Right lobe of liver (tissue), 6 donors: ENCODE data around the gene ASB4. TPM values are rescaled to one million over a fixed set of nuclear protein-coding genes. Genes with fewer than 3 reads are reported as not detected.
A peak's percentile ranks its signal among the peaks of the same experiment; 100 is the strongest.

Experiments
- ATAC-seq, 4 donors: fragments of 200-7000 bp; cut with Tn5 transposase; one replicate each; pipeline ENCODE4 v1.9.1; 2020; ENCODE audit warnings: mild to moderate bottlenecking in 4 of 4, moderate library complexity in 4 of 4
- DNase-seq, 3 donors: peaks; one replicate each; pipeline ENCODE4 v3.0.0-alpha.2; 2020
- H3K27ac ChIP-seq, 3 donors: fragments of 200-600 bp; one replicate each; pipeline ENCODE4 v1.8.0; 2022
- H3K27me3 ChIP-seq, 2 donors: fragments of 200-600 bp; one replicate each; pipeline ENCODE4 v1.8.0; 2022
- H3K36me3 ChIP-seq, 4 donors: fragments of 200-600 bp; sonication (generic) in 1 of 4; one replicate each; pipeline versions ENCODE4 v1.5.1 to v1.8.0; 2017 to 2022; ENCODE audit warnings: control low read depth in 1 of 4
- H3K4me1 ChIP-seq, 4 donors: fragments of 200-600 bp; sonication (generic) in 1 of 4; one replicate each; pipeline versions ENCODE4 v1.5.1 to v1.8.0; 2017 to 2022; ENCODE audit warnings: control low read depth in 1 of 4
- H3K4me3 ChIP-seq, 3 donors: fragments of 200-600 bp; one replicate each; pipeline ENCODE4 v1.8.0; 2022
- H3K9me3 ChIP-seq, 4 donors: fragments of 200-600 bp; sonication (generic) in 1 of 4; one replicate each; pipeline versions ENCODE4 v1.5.1 to v1.8.0; 2017 to 2022; ENCODE audit warnings: control low read depth in 1 of 4
- POLR2A ChIP-seq: fragments of 450-650 bp; IDR thresholded peaks from one replicate; pipeline ENCODE4 v1.6.1; 2017; ENCODE audit warnings: antibody characterized with exemption, mild to moderate bottlenecking
- WGBS: methylation state at CpG from one replicate; pipeline ENCODE4 v1.1.6; 2018; ENCODE audit warnings: low coverage, low lambda C conversion rate; ENCODE audit not compliant: insufficient coverage; ENCODE audit errors: missing lambda C conversion rate; 5-methylcytosine and 5-hydroxymethylcytosine counted together
- intact Hi-C, 2 donors: fragments of 100-400 bp; cut with DNase I; formaldehyde crosslinking; loops; one replicate each; pipeline versions ENCODE4 v1.11.2 to v1.14.1; 2022
- total RNA-seq, 6 experiments: library from RNA; depleted of rRNA in 2 of 6; stranded (reverse); fragments of >200 nt in 2 of 6; fragmentation: NEBNext Ultra II Directional in 3 of 6; extraction: Animal tissue kit (Norgen Biotek cat#: 25700) in 3 of 6; gene quantifications; one replicate each; pipeline versions ENCODE4 v1.1.0 to v1.2.4, GENCODE V29; 2016 to 2023
- TF ChIP-seq, protein P1 (sequence below), 4 donors: fragments of 200-600 bp in 3 of 4; fragments of 450-650 bp in 1 of 4; IDR thresholded peaks; one replicate each; pipeline versions ENCODE4 v1.5.1 to v1.8.0; 2016 to 2022; ENCODE audit warnings: antibody characterized with exemption in 4 of 4, mild to moderate bottlenecking in 2 of 4
- donor health status: DM: no; HTN: yes; CAD: no.
- donor health status: DM: no; HTN: no; CAD: no.
- donor health status: DM: no; HTN: no; CAD: no.
- donor health status: DM: no; HTN: yes; CAD: no.
- donor health status: DM: no; HTN: yes; CAD: no.

The ASB4 gene
- total RNA-seq, 6 experiments from 2014 or later: 0.29 to 3.4 (median 0.49) TPM; not detected in 1

DNA sequence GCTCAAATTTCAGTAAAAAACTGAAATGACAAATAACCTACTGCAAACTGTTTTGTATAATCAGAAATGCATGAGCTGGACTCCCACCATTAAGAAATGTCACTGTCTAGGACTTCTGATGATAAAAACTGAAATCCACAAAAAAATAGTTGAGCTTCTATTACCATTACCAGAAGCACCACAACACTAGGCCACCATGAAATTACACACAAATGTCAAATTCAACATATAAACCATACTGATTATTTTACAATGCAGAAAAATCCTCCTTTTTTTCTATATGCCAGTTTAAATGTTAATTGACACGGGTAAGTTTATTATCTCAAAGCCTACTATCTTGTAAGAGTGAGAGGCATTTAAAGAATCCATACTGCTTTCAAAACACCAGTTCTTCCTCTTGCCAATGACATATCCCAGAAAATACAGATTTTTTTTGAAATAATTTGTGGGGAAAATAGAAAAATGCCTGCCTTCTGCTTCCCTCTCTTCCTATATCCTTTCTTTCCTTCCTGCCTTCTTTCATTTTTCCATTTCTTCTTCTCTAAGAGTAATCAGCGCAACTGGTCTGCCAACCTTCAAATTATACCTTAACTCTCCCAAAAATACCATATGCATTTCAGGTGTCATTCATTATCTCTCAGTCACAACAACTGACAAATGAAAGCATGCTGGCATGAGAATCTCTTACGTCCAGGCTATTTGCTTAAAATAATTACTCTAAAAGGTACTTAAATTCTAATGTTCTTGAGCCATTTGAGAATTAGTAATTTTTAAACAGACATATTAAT lies 98.3 kb downstream of the ASB4 start:
- Histone ChIP-seq H3K36me3 (peaks cover 0 to 56% (median 42%) of the 10 kb centered on the region in 4 donors), H3K9me3 (no peaks in the 10 kb centered on the region), H3K27me3 (no peaks in the 10 kb centered on the region), H3K4me3 (no peak overlapping the region), H3K27ac (no peak overlapping the region), H3K4me1 (peaks cover 0 to 26% (median 2%) of the 10 kb centered on the region in 4 donors)
- WGBS: 83% methylated on average over 3 of the region's 3 CpGs
- TF ChIP-seq, protein P1, sequence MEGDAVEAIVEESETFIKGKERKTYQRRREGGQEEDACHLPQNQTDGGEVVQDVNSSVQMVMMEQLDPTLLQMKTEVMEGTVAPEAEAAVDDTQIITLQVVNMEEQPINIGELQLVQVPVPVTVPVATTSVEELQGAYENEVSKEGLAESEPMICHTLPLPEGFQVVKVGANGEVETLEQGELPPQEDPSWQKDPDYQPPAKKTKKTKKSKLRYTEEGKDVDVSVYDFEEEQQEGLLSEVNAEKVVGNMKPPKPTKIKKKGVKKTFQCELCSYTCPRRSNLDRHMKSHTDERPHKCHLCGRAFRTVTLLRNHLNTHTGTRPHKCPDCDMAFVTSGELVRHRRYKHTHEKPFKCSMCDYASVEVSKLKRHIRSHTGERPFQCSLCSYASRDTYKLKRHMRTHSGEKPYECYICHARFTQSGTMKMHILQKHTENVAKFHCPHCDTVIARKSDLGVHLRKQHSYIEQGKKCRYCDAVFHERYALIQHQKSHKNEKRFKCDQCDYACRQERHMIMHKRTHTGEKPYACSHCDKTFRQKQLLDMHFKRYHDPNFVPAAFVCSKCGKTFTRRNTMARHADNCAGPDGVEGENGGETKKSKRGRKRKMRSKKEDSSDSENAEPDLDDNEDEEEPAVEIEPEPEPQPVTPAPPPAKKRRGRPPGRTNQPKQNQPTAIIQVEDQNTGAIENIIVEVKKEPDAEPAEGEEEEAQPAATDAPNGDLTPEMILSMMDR (IDR thresholded peaks at IDR 0.05): no peak
- TF ChIP-seq POLR2A: peak; percentile 10
- DNase-seq (no peak), ATAC-seq (no peak)
- intact Hi-C loops: no loop called here

DNA sequence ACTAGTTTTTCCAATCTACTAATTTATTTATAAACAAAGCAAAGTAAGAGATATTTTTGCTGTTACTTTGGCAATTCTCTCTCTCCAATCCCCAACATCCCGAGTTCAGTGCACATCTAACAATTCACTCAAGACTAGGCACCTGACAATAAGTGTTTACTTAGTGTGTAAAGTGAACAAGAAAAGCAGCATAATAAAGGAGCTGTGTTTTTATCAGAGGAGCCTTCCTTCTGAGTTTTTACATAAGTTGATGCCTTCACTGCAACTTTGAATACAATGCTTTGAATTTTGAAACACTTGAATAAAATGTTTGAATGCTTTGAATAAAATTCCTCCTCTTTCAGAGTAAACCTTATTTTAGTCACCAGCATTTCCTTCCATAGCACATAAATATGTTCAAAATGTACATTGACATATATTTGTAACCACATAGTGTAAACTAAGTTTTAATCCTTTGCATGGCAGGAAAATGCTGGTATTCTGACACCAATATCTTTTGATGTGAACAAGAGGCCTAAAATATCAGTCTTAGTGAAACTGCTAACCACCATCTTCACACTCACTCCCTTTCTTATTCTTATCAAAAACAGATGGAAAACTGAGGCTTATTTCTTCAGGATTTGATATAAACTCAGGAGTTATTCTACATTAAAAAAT lies 99.2 kb downstream of the ASB4 start:
- Histone ChIP-seq H3K4me3 (no peak overlapping the region), H3K27me3 (no peaks in the 10 kb centered on the region), H3K27ac (peak overlapping the region in 1 of 3 donors; percentile 16), H3K9me3 (no peaks in the 10 kb centered on the region), H3K4me1 (peaks cover 0 to 32% (median 5%) of the 10 kb centered on the region in 4 donors), H3K36me3 (peaks cover 0 to 64% (median 48%) of the 10 kb centered on the region in 4 donors)
- TF ChIP-seq, protein P1 (IDR thresholded peaks at IDR 0.05): no peak
- peak; percentile 5 for TF ChIP-seq POLR2A
- ATAC-seq (peak in 1 of 4 donors; percentile 27), DNase-seq (no peak)
- intact Hi-C loops: no loop called here
- 77% methylated on average over 1 of the region's 1 CpG for whole genome bisulfite sequencing

DNA sequence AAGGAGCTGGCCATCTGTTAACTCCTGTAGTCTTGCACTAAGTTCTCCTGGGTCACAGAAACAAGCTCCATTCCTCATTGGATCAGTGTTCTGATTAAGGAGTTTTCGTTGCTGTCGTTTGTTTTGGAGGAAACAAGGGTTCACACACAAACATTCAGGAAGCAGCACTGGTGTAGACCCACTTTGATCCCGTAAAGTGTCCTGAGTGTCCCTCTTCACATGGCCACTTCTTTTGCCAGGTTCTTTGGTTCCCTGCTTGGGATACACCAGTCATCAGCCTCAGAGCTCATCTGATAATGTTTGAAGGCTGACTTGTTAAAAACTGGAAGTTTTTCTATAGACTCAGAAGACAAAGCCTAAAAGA lies 99.7 kb downstream of the ASB4 start:
- Histone ChIP-seq H3K4me3 (no peak overlapping the region), H3K9me3 (no peaks in the 10 kb centered on the region), H3K27me3 (no peaks in the 10 kb centered on the region), H3K4me1 (peaks cover 0 to 37% (median 7%) of the 10 kb centered on the region in 4 donors), H3K27ac (peak overlapping the region in 1 of 3 donors; percentile 16), H3K36me3 (peaks cover 0 to 68% (median 48%) of the 10 kb centered on the region in 4 donors)
- peak in 1 of 4 donors; percentile 2 for ATAC-seq
- intact Hi-C loops: no loop called here
- WGBS: 28% methylated on average over 3 of the region's 3 CpGs
- TF ChIP-seq POLR2A: no peak
- TF ChIP-seq, protein P1 (IDR thresholded peaks at IDR 0.05): no peak
- no peak for DNase-seq

DNA sequence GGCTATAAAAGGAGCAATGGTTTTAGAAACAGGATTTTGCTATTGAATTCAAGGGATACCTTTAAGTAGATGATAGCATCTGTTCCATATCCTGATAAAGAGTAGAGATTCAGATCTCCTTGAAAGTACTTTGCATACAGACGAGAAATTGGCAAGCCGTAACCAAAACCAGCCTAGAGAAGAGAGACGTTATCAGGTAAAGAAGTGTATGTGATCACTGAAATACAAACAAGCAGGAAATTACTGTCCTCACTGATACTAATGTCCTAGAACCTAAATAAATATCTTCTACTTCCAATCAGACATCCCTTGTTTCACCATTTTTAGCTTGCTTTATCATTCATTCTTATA lies 101.2 kb downstream of the ASB4 start:
- no peak for TF ChIP-seq POLR2A
- TF ChIP-seq, protein P1 (IDR thresholded peaks at IDR 0.05): no peak
- Histone ChIP-seq H3K9me3 (no peaks in the 10 kb centered on the region), H3K27me3 (no peaks in the 10 kb centered on the region), H3K4me1 (peaks cover 0 to 51% (median 13%) of the 10 kb centered on the region in 4 donors), H3K4me3 (no peak overlapping the region), H3K27ac (peak overlapping the region in 1 of 3 donors; percentile 16), H3K36me3 (peaks cover 0 to 80% (median 48%) of the 10 kb centered on the region in 4 donors)
- ATAC-seq (no peak), DNase-seq (no peak)
- WGBS: 62% methylated on average over 3 of the region's 3 CpGs
- intact Hi-C loops: no loop called here
